Measurements from ENCODE around the gene DEAF1. TPM values are rescaled to one million over a fixed set of nuclear protein-coding genes. Genes with fewer than 3 reads are reported as not detected.
A peak's percentile ranks its signal among the peaks of the same experiment; 100 is the strongest.

The DEAF1 gene
- total RNA-seq, 6 donors from 2014 or later: 23.9 to 87.3 (median 35.6) TPM

- no peak overlapping the region for H3K27ac ChIP-seq
- WGBS, 2 donors: 95 to 97% methylated on average over 23 to 36 of the region's 36 CpGs
- peaks cover 10 to 66% (median 33%) of the 10 kb centered on the region in 4 donors for H3K36me3 ChIP-seq
These were observed 15.5 kb downstream of the DEAF1 start for GRCh38 chr11:679271-680207.

DNA sequence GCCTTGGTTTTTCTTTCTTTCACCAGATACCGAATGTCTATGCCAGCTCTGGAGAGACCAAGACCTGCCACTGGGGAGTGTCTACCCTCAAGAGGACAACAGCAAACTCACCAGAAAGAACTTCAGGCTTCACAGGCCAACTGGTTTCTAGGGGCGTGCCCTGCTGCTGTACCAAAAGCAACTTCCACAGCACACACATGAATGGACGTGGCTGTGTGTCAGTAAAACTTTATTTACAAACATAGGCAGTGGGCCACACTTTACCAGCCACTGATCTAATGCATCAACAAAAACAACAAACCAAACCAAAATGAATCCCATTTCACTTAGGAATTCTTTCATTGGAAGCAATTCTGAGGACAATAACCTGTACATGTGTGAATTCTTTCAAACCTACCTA lies 16.7 kb downstream of the DEAF1 start:
- peaks cover 12 to 66% (median 37%) of the 10 kb centered on the region in 4 donors for H3K36me3 ChIP-seq
- no peaks in the 10 kb centered on the region for H3K4me1 ChIP-seq
- no peaks in the 10 kb centered on the region for H3K27me3 ChIP-seq
- TF ChIP-seq EP300 (IDR thresholded peaks at IDR 0.05) (no peak), POLR2A (IDR thresholded peaks at IDR 0.05) (no peak), CTCF (IDR thresholded peaks at IDR 0.05) (no peak), POLR2AphosphoS5 (IDR thresholded peaks at IDR 0.05) (no peak)
- 91 to 94% methylated on average over 3 of the region's 3 CpGs for WGBS, 2 donors
- DNase-seq (no peak), ATAC-seq (ENCODE audit: low FRiP score in 2 of 2) (no peak)
- no peak overlapping the region for H3K4me3 ChIP-seq
- no peaks in the 10 kb centered on the region for H3K9me3 ChIP-seq
- H3K27ac ChIP-seq: no peak overlapping the region

More at GRCh38 chr11:679271-680207, 15.5 kb downstream of the DEAF1 start:
- H3K4me1 ChIP-seq: no peaks in the 10 kb centered on the region
- H3K27me3 ChIP-seq: no peaks in the 10 kb centered on the region
- H3K9me3 ChIP-seq: no peaks in the 10 kb centered on the region
- TF ChIP-seq EP300 (IDR thresholded peaks at IDR 0.05) (no peak), POLR2AphosphoS5 (IDR thresholded peaks at IDR 0.05) (no peak), POLR2A (IDR thresholded peaks at IDR 0.05) (no peak), CTCF (IDR thresholded peaks at IDR 0.05) (no peak)
- DNase-seq (peak in 1 of 2 donors; percentile 81), ATAC-seq (ENCODE audit: low FRiP score in 2 of 2) (no peak)
- H3K4me3 ChIP-seq: no peak overlapping the region

DNA sequence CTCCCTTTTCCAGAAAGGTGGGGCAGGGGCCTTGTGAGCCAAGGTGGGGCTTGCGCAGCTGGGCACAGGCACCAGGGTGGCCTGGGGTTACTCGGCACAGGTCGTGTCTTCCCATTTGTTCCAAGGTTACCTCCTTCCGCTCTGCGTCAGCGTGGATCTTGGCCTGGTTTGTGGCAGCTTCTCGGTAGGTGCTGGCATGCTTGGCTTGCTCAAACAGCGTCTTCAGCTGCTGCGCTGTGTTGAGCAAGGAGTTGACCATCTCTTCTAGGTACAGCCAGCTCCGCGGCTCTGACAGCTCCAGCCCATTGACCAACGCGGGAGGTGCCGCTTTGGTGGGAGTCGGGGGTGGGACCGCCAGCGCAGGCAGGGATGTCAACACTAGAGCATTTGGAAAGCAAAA lies 20.6 kb downstream of the DEAF1 start:
- WGBS, 2 donors: 91 to 94% methylated on average over 17 of the region's 17 CpGs
- no peaks in the 10 kb centered on the region for H3K27me3 ChIP-seq

DNA sequence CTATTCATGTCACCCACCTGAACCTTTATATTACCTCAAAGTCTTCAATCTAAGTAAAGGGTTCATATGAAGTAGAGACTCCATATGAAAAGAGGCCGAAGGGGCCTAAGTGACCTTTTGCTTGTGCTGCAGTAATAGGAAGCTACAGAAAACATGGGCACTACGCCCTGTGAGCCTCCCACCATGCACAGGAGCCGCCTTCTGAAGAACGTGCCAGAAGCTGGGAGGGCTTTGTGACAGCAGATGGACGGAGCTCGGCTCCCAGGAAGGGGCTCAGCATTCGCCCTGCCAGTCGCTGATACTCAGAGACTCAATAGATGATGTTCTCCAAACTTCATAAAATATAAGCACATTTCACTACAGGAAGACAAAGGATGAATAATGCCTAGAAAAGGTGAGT lies 21.2 kb downstream of the DEAF1 start:
- 95% methylated on average over 8 of the region's 8 CpGs for WGBS, 2 donors
- TF ChIP-seq CTCF (IDR thresholded peaks at IDR 0.05) (no peak), POLR2A (IDR thresholded peaks at IDR 0.05) (no peak), POLR2AphosphoS5 (IDR thresholded peaks at IDR 0.05) (no peak)
- no peak overlapping the region for H3K27ac ChIP-seq
- H3K9me3 ChIP-seq: no peaks in the 10 kb centered on the region
- H3K4me1 ChIP-seq: no peaks in the 10 kb centered on the region
- no peaks in the 10 kb centered on the region for H3K27me3 ChIP-seq
- peaks cover 6 to 55% (median 37%) of the 10 kb centered on the region in 4 donors for H3K36me3 ChIP-seq
- DNase-seq (no peak), ATAC-seq (ENCODE audit: low FRiP score in 2 of 2) (no peak)
- no peak overlapping the region for H3K4me3 ChIP-seq

More for the DNA sequence above, 20.6 kb downstream of the DEAF1 start:
- ATAC-seq (ENCODE audit: low FRiP score in 2 of 2) (no peak), DNase-seq (no peak)
- Histone ChIP-seq H3K36me3 (peaks cover 6 to 61% (median 39%) of the 10 kb centered on the region in 4 donors), H3K4me1 (no peaks in the 10 kb centered on the region), H3K4me3 (no peak overlapping the region), H3K9me3 (no peaks in the 10 kb centered on the region), H3K27ac (no peak overlapping the region)
- TF ChIP-seq POLR2AphosphoS5 (IDR thresholded peaks at IDR 0.05) (no peak), EP300 (IDR thresholded peaks at IDR 0.05) (no peak), CTCF (IDR thresholded peaks at IDR 0.05) (no peak), POLR2A (IDR thresholded peaks at IDR 0.05) (no peak)
